22Rv1 (cell line): ENCODE results near the gene C22orf15.

ENCODE experiments used
- CTCF ChIP-seq: fragments of 450-650 bp; IDR thresholded peaks from 2 replicates; pipeline ENCODE4 v1.5.1; 2017; ENCODE audit warnings: mild to moderate bottlenecking
- ZFX ChIP-seq: fragments of 450-650 bp; IDR thresholded peaks from 2 replicates; pipeline ENCODE4 v1.6.1; 2017; ENCODE audit warnings: antibody characterized with exemption, borderline replicate concordance

GRCh38 chr22:23756891-23757290, 5.9 kb upstream of the C22orf15 start:
- TF ChIP-seq CTCF = no peak
- no peak for TF ChIP-seq ZFX
